IMR-90 (cell line): ENCODE results near the gene AARS1. TPM values are rescaled to one million over a fixed set of nuclear protein-coding genes. Genes with fewer than 3 reads are reported as not detected.

ENCODE experiments used
- ATAC-seq: fragments of 200-7000 bp; cut with Tn5 transposase; 2 replicates; pipeline ENCODE4 v1.9.1; 2020; ENCODE audit warnings: low read depth, mild to moderate bottlenecking, moderate library complexity
- BruUV-seq: library from RNA; stranded (reverse); fragments of 400-500 nt; replicated peaks from 2 replicates; lab custom pipeline; 2021; lab: Mats Ljungman, UMichigan
- CTCF ChIA-PET: fragments of 300-600 bp; formaldehyde crosslinking; extraction: SDS; loops from one replicate; lab custom pipeline; 2021; ENCODE audit warnings: antibody characterized with exemption; lab: Yijun Ruan, JAX
- POLR2A ChIA-PET: fragments of 300-600 bp; sonication (Branson Sonifier 250); formaldehyde crosslinking; loops from one replicate; lab custom pipeline; 2022; ENCODE audit warnings: antibody characterized with exemption; ENCODE audit not compliant: unreplicated experiment; lab: Charles Lee
- DNase-seq: peaks from one replicate; pipeline ENCODE4 v3.0.0; 2013
- H2AFZ ChIP-seq: replicated peaks from 2 replicates; pipeline ENCODE3; 2013; ENCODE audit warnings: low read length, mild to moderate bottlenecking; ENCODE audit not compliant: poor library complexity
- H2AK5ac ChIP-seq: 2 replicates; pipeline ENCODE4 v1.6.1; 2013; ENCODE audit warnings: low read depth, low read length, inconsistent platforms
- H2AK9ac ChIP-seq: replicated peaks from 2 replicates; pipeline ENCODE3; 2013; ENCODE audit warnings: mild to moderate bottlenecking, low read depth, low read length, moderate library complexity; ENCODE audit not compliant: poor library complexity
- H2BK120ac ChIP-seq: 2 replicates; pipeline ENCODE4 v1.6.1; 2013; ENCODE audit warnings: low read depth, low read length, inconsistent platforms
- H2BK15ac ChIP-seq: 3 replicates; pipeline ENCODE4 v1.6.1; 2013; ENCODE audit warnings: low read depth, low read length, inconsistent platforms
- H2BK20ac ChIP-seq: 2 replicates; pipeline ENCODE4 v1.6.1; 2013; ENCODE audit warnings: low read depth, mild to moderate bottlenecking, inconsistent platforms, low read length, moderate library complexity
- H2BK5ac ChIP-seq: 2 replicates; pipeline ENCODE4 v1.6.1; 2013; ENCODE audit warnings: mild to moderate bottlenecking, low read depth, low read length, inconsistent platforms; ENCODE audit not compliant: poor library complexity, severe bottlenecking
- H3K14ac ChIP-seq: replicated peaks from 2 replicates; pipeline ENCODE4 v1.6.1; 2013; ENCODE audit warnings: low read depth, low read length, inconsistent platforms
- H3K18ac ChIP-seq: 2 replicates; pipeline ENCODE4 v1.6.1; 2013; ENCODE audit warnings: low read depth, low read length, control low read depth
- H3K23ac ChIP-seq: 2 replicates; pipeline ENCODE4 v1.6.1; 2013; ENCODE audit warnings: low read depth, low read length, inconsistent platforms
- H3K27ac ChIP-seq: 2 replicates; pipeline ENCODE4 v1.5.1; 2013; ENCODE audit warnings: mild to moderate bottlenecking, control low read depth, low read length; ENCODE audit not compliant: insufficient read depth
- H3K27me3 ChIP-seq: 2 replicates; pipeline ENCODE4 v1.6.1; 2013; ENCODE audit warnings: low read length; ENCODE audit not compliant: control insufficient read depth, insufficient read depth
- H3K36me3 ChIP-seq: 2 replicates; pipeline ENCODE4 v1.6.1; 2013; ENCODE audit warnings: low read length, mixed read lengths; ENCODE audit not compliant: control insufficient read depth, insufficient read depth
- H3K4ac ChIP-seq: 2 replicates; pipeline ENCODE4 v1.6.1; 2013; ENCODE audit warnings: low read depth, low read length, inconsistent platforms
- H3K4me1 ChIP-seq: 2 replicates; pipeline ENCODE4 v1.6.1; 2013; ENCODE audit warnings: low read length, mixed read lengths; ENCODE audit not compliant: control insufficient read depth, insufficient read depth
- H3K4me2 ChIP-seq: 2 replicates; pipeline ENCODE4 v1.6.1; 2013; ENCODE audit warnings: low read depth, mild to moderate bottlenecking, control low read depth, low read length, moderate library complexity
- H3K4me3 ChIP-seq: 2 replicates; pipeline ENCODE4 v1.5.1; 2013; ENCODE audit warnings: low read depth, mild to moderate bottlenecking, control low read depth, low read length, moderate library complexity; ENCODE audit not compliant: insufficient read depth
- H3K56ac ChIP-seq: 2 replicates; pipeline ENCODE4 v1.6.1; 2013; ENCODE audit warnings: low read length, inconsistent platforms; ENCODE audit not compliant: insufficient read depth; ENCODE audit errors: extremely low read depth
- H3K79me1 ChIP-seq, 2 experiments: 2 replicates each; pipeline ENCODE4 v1.6.1; 2013; ENCODE audit warnings: low read length in 2 of 2, inconsistent platforms in 1 of 2, low read depth in 1 of 2
- H3K9ac ChIP-seq: 2 replicates; pipeline ENCODE4 v1.6.1; 2013; ENCODE audit warnings: low read depth, low read length, control low read depth
- H3K9me1 ChIP-seq: 2 replicates; pipeline ENCODE4 v1.6.1; 2013; ENCODE audit warnings: low read length, inconsistent platforms; ENCODE audit not compliant: insufficient read depth
- H3K9me3 ChIP-seq: 2 replicates; pipeline ENCODE4 v1.6.1; 2013; ENCODE audit warnings: low read length; ENCODE audit not compliant: control insufficient read depth, insufficient read depth
- H4K20me1 ChIP-seq: 2 replicates; pipeline ENCODE4 v1.6.1; 2013; ENCODE audit warnings: low read length, inconsistent platforms; ENCODE audit not compliant: insufficient read depth
- H4K5ac ChIP-seq: 2 replicates; pipeline ENCODE4 v1.6.1; 2013; ENCODE audit warnings: mild to moderate bottlenecking, low read depth, low read length, control low read depth
- H4K8ac ChIP-seq, 2 experiments: 2 replicates each; pipeline ENCODE4 v1.6.1; 2013; ENCODE audit warnings: low read depth in 2 of 2, low read length in 2 of 2, control low read depth in 1 of 2, inconsistent platforms in 1 of 2
- H4K91ac ChIP-seq: 2 replicates; pipeline ENCODE4 v1.6.1; 2013; ENCODE audit warnings: low read depth, low read length, inconsistent platforms; ENCODE audit not compliant: insufficient read depth
- CEBPB ChIP-seq: IDR thresholded peaks from 2 replicates; pipeline ENCODE4 v1.6.1; 2012; ENCODE audit warnings: low read depth, low read length, improper control_type of control experiment
- CHD1 ChIP-seq: IDR thresholded peaks from 2 replicates; pipeline ENCODE4 v1.6.1; 2012; ENCODE audit warnings: low read depth, low read length, improper control_type of control experiment
- CTCF ChIP-seq: conservative IDR thresholded peaks from 2 replicates; pipeline ENCODE4 v1.5.1; 2012; ENCODE audit warnings: mild to moderate bottlenecking, low read depth, low read length, improper control_type of control experiment
- FOS ChIP-seq: fragments of 150-350 bp; IDR thresholded peaks from 2 replicates; pipeline ENCODE4 v1.6.1; 2016; ENCODE audit warnings: low read depth, low read length
- MAFK ChIP-seq: IDR thresholded peaks from 2 replicates; pipeline ENCODE4 v1.6.1; 2012; ENCODE audit warnings: low read depth, low read length, improper control_type of control experiment
- MAZ ChIP-seq: IDR thresholded peaks from 2 replicates; pipeline ENCODE4 v1.6.1; 2012; ENCODE audit warnings: low read depth, mild to moderate bottlenecking, low read length, improper control_type of control experiment, moderate library complexity, borderline replicate concordance
- NFE2L2 ChIP-seq: fragments of 150-350 bp; IDR thresholded peaks from 2 replicates; pipeline ENCODE4 v1.6.1; 2016; ENCODE audit warnings: low read depth, mild to moderate bottlenecking, low read length
- POLR2A ChIP-seq: IDR thresholded peaks from 2 replicates; pipeline ENCODE4 v1.6.1; 2012; ENCODE audit warnings: mild to moderate bottlenecking, low read depth, low read length
- RAD21 ChIP-seq: IDR thresholded peaks from 2 replicates; pipeline ENCODE4 v1.6.1; 2012; ENCODE audit warnings: low read length, improper control_type of control experiment
- RCOR1 ChIP-seq: IDR thresholded peaks from 2 replicates; pipeline ENCODE4 v1.6.1; 2012; ENCODE audit warnings: mild to moderate bottlenecking, low read length, improper control_type of control experiment; ENCODE audit not compliant: insufficient replicate concordance
- RFX5 ChIP-seq: IDR thresholded peaks from 2 replicates; pipeline ENCODE4 v1.8.0; 2012; ENCODE audit warnings: low read depth, mild to moderate bottlenecking, low read length, moderate library complexity
- SMC3 ChIP-seq: fragments of 150-350 bp; IDR thresholded peaks from 2 replicates; pipeline ENCODE4 v1.6.1; 2016; ENCODE audit warnings: low read depth, mild to moderate bottlenecking, antibody characterized with exemption, low read length, moderate library complexity
- WGBS, 2 experiments: methylation state at CpG; one replicate each; pipeline versions ENCODE4 v1.1.5 to v1.1.7; 2013; ENCODE audit warnings: missing lambda C conversion rate in 2 of 2; ENCODE audit not compliant: insufficient read length in 1 of 2; ENCODE audit errors: extremely low coverage in 2 of 2; 5-methylcytosine and 5-hydroxymethylcytosine counted together
- dilution Hi-C: fragments of 300-500 bp; cut with HindIII; formaldehyde crosslinking; loops from one replicate; pipeline ENCODE4 v1.14.3; 2018; ENCODE audit warnings: low sequenced_read_pairs; ENCODE audit not compliant: unreplicated experiment
- in situ Hi-C: fragments of 300-500 bp; cut with MboI; formaldehyde crosslinking; loops from 3 replicates; pipeline ENCODE4 v1.14.3; 2019; ENCODE audit warnings: low sequenced_read_pairs, inconsistent platforms, mixed read lengths
- intact Hi-C: fragments of 100-400 bp; cut with micrococcal nuclease; formaldehyde crosslinking; loops from 2 replicates; pipeline ENCODE4 v1.10.0; 2022
- polyA plus RNA-seq, 3 experiments: library from polyadenylated mRNA; depleted of rRNA; stranded (reverse); fragments of >200 nt; gene quantifications; 2 replicates each; pipeline ENCODE4 v1.2.3, GENCODE V29; 2012; ENCODE audit warnings: low replicate concordance in 1 of 3
- total RNA-seq: library from RNA; depleted of rRNA; stranded (reverse); fragments of >200 nt; gene quantifications from 2 replicates; pipeline ENCODE4 v1.2.3, GENCODE V29; 2012

Gene AARS1
- total and polyA plus RNA-seq, 2 of the 4 experiments (the other 2 are of a cell fraction), result 104 to 139 TPM

- intact Hi-C loops (no loop called here), in situ Hi-C loops (no loop called here), dilution Hi-C loops (no loop called here)
- no peak overlapping the region for H3K18ac ChIP-seq
- BruUV-seq, result no TSS peak
- no peak overlapping the region for H3K14ac ChIP-seq
- H4K5ac ChIP-seq, result no peak overlapping the region
- peaks cover 84% of the 10 kb centered on the region for H3K36me3 ChIP-seq
- H2AK5ac ChIP-seq, result no peak overlapping the region
- H3K4ac ChIP-seq, result no peak overlapping the region
- H4K91ac ChIP-seq, result no peak overlapping the region
- H4K20me1 ChIP-seq, result peaks cover 44% of the 10 kb centered on the region
- ATAC-seq, result no peak
- no peak overlapping the region for H2BK5ac ChIP-seq
- H3K27me3 ChIP-seq, result no peaks in the 10 kb centered on the region
- no peak overlapping the region for H3K4me2 ChIP-seq
- WGBS, 2 experiments, result no CpG with 5 or more reads among the region's 4 CpGs
- H2AFZ ChIP-seq, result no peak overlapping the region
- H2BK20ac ChIP-seq, result no peak overlapping the region
- H3K9me1 ChIP-seq, result peaks cover 7% of the 10 kb centered on the region; the same call in 1 of the 2 replicates
- no peaks in the 10 kb centered on the region for H3K9me3 ChIP-seq
- no peak overlapping the region for H3K23ac ChIP-seq
- no peak overlapping the region for H2AK9ac ChIP-seq
- ChIA-PET CTCF (interaction anchor here (0.6 kb wide), 1 partner anchor 11 kb away, joined by 4 read pairs; no protein-coding TSS in a partner anchor), POLR2A (no interaction called here)
- H3K79me1 ChIP-seq, result peaks cover 10 to 46% of the 10 kb centered on the region in 2 experiments
- H3K27ac ChIP-seq, result no peak overlapping the region
- no peaks in the 10 kb centered on the region for H3K4me1 ChIP-seq
- H3K56ac ChIP-seq, result no peak overlapping the region
- TF ChIP-seq NFE2L2, result no peak
- TF ChIP-seq RAD21, result no peak
- TF ChIP-seq POLR2A, result no peak
- no peak for TF ChIP-seq CTCF
- TF ChIP-seq SMC3, result no peak
- TF ChIP-seq RFX5, result no peak
- TF ChIP-seq MAFK, result no peak
- no peak for TF ChIP-seq CHD1
- TF ChIP-seq MAZ, result no peak
- no peak for TF ChIP-seq FOS
- TF ChIP-seq CEBPB, result no peak
- no peak for TF ChIP-seq RCOR1
- H3K9ac ChIP-seq, result no peak overlapping the region
- H2BK15ac ChIP-seq, result no peak overlapping the region
- H4K8ac ChIP-seq, result no peak overlapping the region
- no peak for DNase-seq
- H2BK120ac ChIP-seq, result no peak overlapping the region
- H3K4me3 ChIP-seq, result no peak overlapping the region
Measured at GRCh38 chr16:70257391-70257790, 31.9 kb downstream of the AARS1 start.
